Esophagus squamous epithelium (tissue), 5 donors: ENCODE measurements around the gene CDON. TPM values are rescaled to one million over a fixed set of nuclear protein-coding genes. Genes with fewer than 3 reads are reported as not detected.

Source experiments
- DNase-seq: peaks from one replicate; lab custom pipeline; 2025; lab: John Stamatoyannopoulos, UW
- H3K27ac ChIP-seq, 4 donors: fragments of 200-600 bp; sonication (generic); one replicate each; pipeline ENCODE4 v1.5.1; 2016 to 2019; ENCODE audit warnings: mild to moderate bottlenecking in 1 of 4
- H3K27me3 ChIP-seq, 4 donors: fragments of 200-600 bp; sonication (generic); 1 replicate in 3 of 4; 2 replicates in 1 of 4; pipeline versions ENCODE4 v1.5.1 to v1.6.0; 2017 to 2021; ENCODE audit warnings: antibody characterized with exemption in 1 of 4
- H3K36me3 ChIP-seq, 3 donors: fragments of 200-600 bp; sonication (generic); one replicate each; pipeline ENCODE4 v1.5.1; 2016 to 2019
- H3K4me1 ChIP-seq, 3 donors: fragments of 200-600 bp; sonication (generic); one replicate each; pipeline ENCODE4 v1.5.1; 2017 to 2019
- H3K4me3 ChIP-seq, 4 donors: fragments of 200-600 bp; sonication (generic); 1 replicate in 3 of 4; 2 replicates in 1 of 4; pipeline ENCODE4 v1.5.1; 2016 to 2019; ENCODE audit warnings: mild to moderate bottlenecking in 2 of 4, moderate library complexity in 1 of 4
- H3K9me3 ChIP-seq, 3 donors: fragments of 200-600 bp; sonication (generic); one replicate each; pipeline ENCODE4 v1.5.1; 2016 to 2019
- POLR2A ChIP-seq, 4 donors: fragments of 450-650 bp; IDR thresholded peaks; one replicate each; pipeline ENCODE4 v1.6.1; 2017; ENCODE audit warnings: antibody characterized with exemption in 4 of 4, mild to moderate bottlenecking in 4 of 4, moderate library complexity in 3 of 4
- WGBS, 2 donors: methylation state at CpG; one replicate each; pipeline ENCODE4 v1.1.5; 2018; 5-methylcytosine and 5-hydroxymethylcytosine counted together
- intact Hi-C: fragments of 100-400 bp; cut with DNase I; formaldehyde crosslinking; loops from one replicate; pipeline ENCODE4 v1.15.0; 2022
- total RNA-seq, 4 donors: library from RNA; depleted of rRNA; stranded (reverse); fragments of >200 nt; gene quantifications; one replicate each; pipeline ENCODE4 v1.1.0, GENCODE V29; 2016
- TF ChIP-seq, protein P1 (sequence below), 6 experiments: fragments of 450-650 bp in 4 of 6; fragments of 200-600 bp in 2 of 6; sonication (generic) in 2 of 6; IDR thresholded peaks; one replicate each; pipeline ENCODE4 v1.5.1; 2016 to 2019; ENCODE audit warnings: antibody characterized with exemption in 6 of 6, mild to moderate bottlenecking in 4 of 6, moderate library complexity in 4 of 6
- donor health status: DM: yes; HTN: yes; CAD: no.

The CDON gene
- total RNA-seq, 4 donors from 2014 or later, result 2.5 to 5.5 (median 3.4) TPM

- DNase-seq, result no peak
- 47 to 53% methylated on average over 8 to 11 of the region's 12 CpGs for WGBS, 2 donors
- peaks cover 0 to 17% (median 11%) of the 10 kb centered on the region in 3 donors for H3K4me1 ChIP-seq
- H3K4me3 ChIP-seq, result no peak overlapping the region
- TF ChIP-seq POLR2A (IDR thresholded peaks at IDR 0.05), result no peak
- TF ChIP-seq, protein P1, sequence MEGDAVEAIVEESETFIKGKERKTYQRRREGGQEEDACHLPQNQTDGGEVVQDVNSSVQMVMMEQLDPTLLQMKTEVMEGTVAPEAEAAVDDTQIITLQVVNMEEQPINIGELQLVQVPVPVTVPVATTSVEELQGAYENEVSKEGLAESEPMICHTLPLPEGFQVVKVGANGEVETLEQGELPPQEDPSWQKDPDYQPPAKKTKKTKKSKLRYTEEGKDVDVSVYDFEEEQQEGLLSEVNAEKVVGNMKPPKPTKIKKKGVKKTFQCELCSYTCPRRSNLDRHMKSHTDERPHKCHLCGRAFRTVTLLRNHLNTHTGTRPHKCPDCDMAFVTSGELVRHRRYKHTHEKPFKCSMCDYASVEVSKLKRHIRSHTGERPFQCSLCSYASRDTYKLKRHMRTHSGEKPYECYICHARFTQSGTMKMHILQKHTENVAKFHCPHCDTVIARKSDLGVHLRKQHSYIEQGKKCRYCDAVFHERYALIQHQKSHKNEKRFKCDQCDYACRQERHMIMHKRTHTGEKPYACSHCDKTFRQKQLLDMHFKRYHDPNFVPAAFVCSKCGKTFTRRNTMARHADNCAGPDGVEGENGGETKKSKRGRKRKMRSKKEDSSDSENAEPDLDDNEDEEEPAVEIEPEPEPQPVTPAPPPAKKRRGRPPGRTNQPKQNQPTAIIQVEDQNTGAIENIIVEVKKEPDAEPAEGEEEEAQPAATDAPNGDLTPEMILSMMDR (IDR thresholded peaks at IDR 0.05), result no peak
- H3K27ac ChIP-seq, result no peak overlapping the region
- no peaks in the 10 kb centered on the region for H3K36me3 ChIP-seq
- intact Hi-C loops, result no loop called here
- no peaks in the 10 kb centered on the region for H3K9me3 ChIP-seq
- peaks cover 0 to 14% (median 0%) of the 10 kb centered on the region in 4 donors for H3K27me3 ChIP-seq
Observed at GRCh38 chr11:126083829-126084607, 21.4 kb upstream of the CDON start.

DNA sequence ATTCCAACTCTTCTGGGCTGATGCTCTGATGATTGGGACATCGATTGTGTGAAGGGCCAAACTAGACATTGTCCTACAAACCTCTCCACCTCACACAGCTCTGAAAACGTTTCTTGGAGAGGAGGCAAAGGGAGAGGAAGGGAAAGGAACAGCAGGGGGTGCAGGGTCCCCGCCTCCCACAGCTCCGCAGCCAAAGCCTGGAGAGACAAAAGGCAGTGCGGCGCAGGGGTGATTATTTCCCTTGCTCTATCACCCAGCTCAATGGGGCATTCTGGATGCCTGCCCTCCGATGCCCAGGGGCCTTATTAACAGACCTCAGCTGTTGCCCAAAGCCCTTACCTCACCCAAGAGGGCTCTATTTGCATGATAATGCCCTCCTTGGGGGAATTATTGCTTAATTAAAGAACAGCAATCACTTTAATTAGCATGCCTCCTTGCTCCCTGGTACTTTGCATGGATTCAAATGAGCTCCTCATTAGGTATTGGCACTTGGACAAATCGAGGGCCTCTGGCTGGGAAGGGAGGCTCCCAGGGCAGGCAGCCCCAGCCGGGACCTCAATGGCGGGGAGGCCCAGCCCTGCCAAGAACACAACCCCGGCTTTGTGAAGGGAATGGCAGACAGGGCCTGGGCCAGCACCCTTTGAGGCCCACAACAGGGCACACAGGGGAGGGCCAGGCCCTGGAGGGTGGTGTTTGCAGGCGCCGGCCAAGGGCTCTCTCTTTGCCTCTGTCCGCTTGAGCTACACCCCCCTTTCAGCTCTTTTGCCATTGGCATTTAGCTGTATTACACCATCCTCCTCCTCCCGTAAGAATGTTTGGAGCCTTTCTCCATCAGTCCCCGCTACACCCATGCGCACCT, 19.8 kb upstream of the CDON start:
- H3K27me3 ChIP-seq, result peaks cover 0 to 14% (median 0%) of the 10 kb centered on the region in 4 donors
- no peaks in the 10 kb centered on the region for H3K9me3 ChIP-seq
- intact Hi-C loops, result no loop called here
- H3K4me3 ChIP-seq, result no peak overlapping the region
- 79 to 86% methylated on average over 7 to 12 of the region's 17 CpGs for WGBS, 2 donors
- TF ChIP-seq POLR2A (IDR thresholded peaks at IDR 0.05), result no peak
- TF ChIP-seq, protein P1 (IDR thresholded peaks at IDR 0.05), result no peak
- no peaks in the 10 kb centered on the region for H3K36me3 ChIP-seq
- no peak for DNase-seq
- H3K27ac ChIP-seq, result peak overlapping the region in 1 of 4 donors; percentile 63
- peaks cover 0 to 17% (median 11%) of the 10 kb centered on the region in 3 donors for H3K4me1 ChIP-seq

GRCh38 chr11:126081915-126082250, 19.2 kb upstream of the CDON start:
- DNase-seq, result no peak
- WGBS, 2 donors, result 0 to 76% methylated on average over 1 to 4 of the region's 4 CpGs
- Histone ChIP-seq H3K27me3 (peaks cover 0 to 14% (median 0%) of the 10 kb centered on the region in 4 donors), H3K27ac (no peak overlapping the region), H3K4me1 (peaks cover 0 to 17% (median 11%) of the 10 kb centered on the region in 3 donors), H3K4me3 (no peak overlapping the region), H3K36me3 (no peaks in the 10 kb centered on the region), H3K9me3 (no peaks in the 10 kb centered on the region)
- TF ChIP-seq, protein P1 (IDR thresholded peaks at IDR 0.05), result no peak
- TF ChIP-seq POLR2A (IDR thresholded peaks at IDR 0.05), result no peak
- intact Hi-C loops, result no loop called here

DNA sequence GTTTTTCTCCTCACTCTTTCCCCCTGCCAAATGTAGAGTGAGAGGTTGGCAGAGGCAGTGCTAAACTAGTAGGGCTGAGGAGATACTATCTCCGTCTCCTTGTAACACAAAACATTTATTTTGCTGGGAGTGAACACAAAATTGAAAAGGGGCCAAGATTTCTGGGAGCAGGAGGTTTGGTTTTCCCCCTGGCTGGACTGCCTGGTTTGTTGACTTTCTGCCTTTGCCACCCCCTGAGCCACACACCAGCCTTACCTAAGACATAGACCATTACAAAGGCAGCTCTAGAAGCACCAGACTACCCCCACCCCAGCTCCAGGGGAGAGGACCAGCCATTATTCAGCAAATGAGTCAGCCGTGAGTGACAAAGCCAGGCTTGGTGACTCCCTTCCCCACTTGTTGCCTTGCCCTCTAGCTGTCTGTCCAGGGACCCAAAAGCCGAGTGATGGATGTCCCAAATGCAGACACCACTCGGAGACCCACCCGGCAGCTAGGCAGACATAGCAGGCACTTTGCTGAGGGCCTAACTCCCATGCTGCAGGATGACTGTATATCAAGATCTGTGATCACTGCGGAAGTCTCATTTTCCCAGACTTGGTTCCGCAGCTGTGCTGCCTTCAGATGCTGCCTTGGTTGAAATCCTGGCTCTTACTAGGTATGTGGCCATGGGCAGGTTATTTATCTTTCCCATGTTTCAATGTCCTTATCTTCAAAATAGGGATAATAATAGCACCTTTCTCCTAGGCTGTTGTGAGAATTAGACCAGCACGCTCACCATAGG, 17.7 kb upstream of the CDON start:
- Histone ChIP-seq H3K9me3 (no peaks in the 10 kb centered on the region), H3K27ac (no peak overlapping the region), H3K4me3 (no peak overlapping the region), H3K27me3 (peaks cover 0 to 14% (median 0%) of the 10 kb centered on the region in 4 donors), H3K4me1 (peaks cover 0 to 17% (median 11%) of the 10 kb centered on the region in 3 donors), H3K36me3 (no peaks in the 10 kb centered on the region)
- intact Hi-C loops, result no loop called here
- 55 to 64% methylated on average over 6 to 8 of the region's 8 CpGs for WGBS, 2 donors
- TF ChIP-seq POLR2A (IDR thresholded peaks at IDR 0.05), result no peak
- TF ChIP-seq, protein P1 (IDR thresholded peaks at IDR 0.05), result no peak
- no peak for DNase-seq
